ENCODE measurements around the gene OR4F15. TPM values are rescaled to one million over a fixed set of nuclear protein-coding genes. Genes with fewer than 3 reads are reported as not detected.

OR4F15 gene, protein sequence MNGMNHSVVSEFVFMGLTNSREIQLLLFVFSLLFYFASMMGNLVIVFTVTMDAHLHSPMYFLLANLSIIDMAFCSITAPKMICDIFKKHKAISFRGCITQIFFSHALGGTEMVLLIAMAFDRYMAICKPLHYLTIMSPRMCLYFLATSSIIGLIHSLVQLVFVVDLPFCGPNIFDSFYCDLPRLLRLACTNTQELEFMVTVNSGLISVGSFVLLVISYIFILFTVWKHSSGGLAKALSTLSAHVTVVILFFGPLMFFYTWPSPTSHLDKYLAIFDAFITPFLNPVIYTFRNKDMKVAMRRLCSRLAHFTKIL
- not detected for total RNA-seq

DNA sequence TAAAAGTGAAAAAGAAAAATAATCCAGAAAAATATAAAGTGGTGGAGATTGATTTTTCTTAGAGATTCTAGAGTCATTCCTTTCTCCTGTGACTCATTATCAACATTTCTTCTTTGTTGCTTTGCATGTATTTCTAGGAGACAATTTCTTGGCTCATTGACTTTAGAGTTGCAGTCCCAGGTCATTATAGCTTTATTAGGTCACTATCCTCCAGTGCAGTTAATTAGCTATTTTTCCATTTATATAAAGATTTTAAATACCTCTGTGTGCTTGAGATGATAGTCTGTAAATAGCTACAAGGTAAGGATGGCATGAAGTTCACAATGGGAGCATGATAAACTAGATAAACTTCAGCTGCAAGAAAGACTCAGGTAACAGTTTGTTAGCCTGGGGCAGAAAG lies at the start of gene OR4F15:
TSS of gene OR4F15 (plus strand) at position 301 of the 400 bp plus-strand sequence. CDS start 5,985 bp downstream, outside the sequence.

DNA sequence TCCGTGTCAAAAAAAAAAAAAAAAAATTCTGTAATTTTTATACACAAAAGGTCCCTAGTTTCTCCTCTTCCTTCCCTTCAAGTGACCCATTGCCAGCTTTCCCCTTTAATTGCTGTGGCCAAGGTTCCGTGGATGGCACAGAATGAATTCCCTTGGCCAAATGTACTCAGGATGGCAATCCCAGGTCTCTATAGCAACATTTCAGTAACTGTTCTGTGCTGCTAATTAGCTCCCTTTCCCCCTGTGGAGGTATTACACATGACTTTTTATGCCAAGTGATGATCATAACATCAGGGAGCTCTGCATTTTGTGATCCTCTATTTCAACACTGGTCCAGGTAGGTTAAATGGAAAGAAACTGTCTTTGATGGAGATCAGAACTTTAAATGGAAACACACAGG lies 8.8 kb upstream of the OR4F15 start, which contains the start of gene OR4F6:
TSS of gene OR4F6 (plus strand) at position 301 of the 400 bp plus-strand sequence. CDS start 2,211 bp downstream, outside the sequence.

Other genes starting within 250 kb of the OR4F15 start
- 87.6 TPM for gene TM2D3, start 159.8 kb upstream of the OR4F15 start, total RNA-seq
- 39.0 TPM for gene TARS3, start 87.7 kb upstream of the OR4F15 start, total RNA-seq
- gene OR4F6, start 8.7 kb upstream of the OR4F15 start, total RNA-seq = not detected